ENCODE data around the gene INAFM2. TPM values are rescaled to one million over a fixed set of nuclear protein-coding genes. Genes with fewer than 3 reads are reported as not detected.
A peak's percentile ranks its signal among the peaks of the same experiment; 100 is the strongest.

INAFM2 gene
- total RNA-seq, 1 experiment from 2014 or later: 25.4 TPM

DNA sequence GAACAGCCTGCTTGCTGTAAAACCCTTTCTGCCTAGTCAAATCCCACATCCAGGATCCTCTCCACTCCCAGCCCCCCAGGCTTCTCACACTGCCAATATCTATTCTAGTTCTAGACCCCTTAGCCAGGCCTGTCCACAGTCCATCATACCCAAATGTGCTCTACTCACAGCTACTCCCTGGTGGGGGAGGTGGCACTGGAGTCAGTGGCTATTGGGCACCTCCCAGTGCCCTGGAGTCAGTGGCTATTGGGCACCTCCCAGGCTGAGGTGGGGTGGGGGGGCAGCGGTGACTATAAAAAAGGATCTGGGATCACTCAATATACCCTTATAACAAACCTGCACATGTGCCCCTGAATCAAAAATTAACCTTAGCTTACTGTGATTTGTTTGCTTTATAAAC lies 33.8 kb downstream of the INAFM2 start:
- Histone ChIP-seq H3K4ac (ENCODE audit: low read depth, low read length) (no peak overlapping the region), H2AK5ac (ENCODE audit: insufficient read length, low read length) (no peak overlapping the region), H3K9me3 (ENCODE audit: control insufficient read depth, low read depth, low read length) (no peaks in the 10 kb centered on the region), H3K79me1 (ENCODE audit: insufficient read depth, low read depth, low read length, poor library complexity, severe bottlenecking) (no peaks in the 10 kb centered on the region), H3K23ac (ENCODE audit: insufficient read length, low read depth, low read length) (no peak overlapping the region), H3K56ac (ENCODE audit: insufficient read length, low read depth, low read length) (no peak overlapping the region), H3K23me2 (ENCODE audit: insufficient read length, low read depth, low read length, poor library complexity, severe bottlenecking) (peaks cover 8% of the 10 kb centered on the region), H2BK5ac (ENCODE audit: insufficient read length, low read length) (no peak overlapping the region), H3K14ac (ENCODE audit: insufficient read depth, low read length) (no peak overlapping the region), H3K4me1 (ENCODE audit: insufficient read depth, low read length) (no peaks in the 10 kb centered on the region; the same call in 1 of the 2 replicates), H3K18ac (ENCODE audit: insufficient read length, low read depth, low read length) (no peak overlapping the region), H2BK15ac (ENCODE audit: low read depth, low read length) (no peak overlapping the region), H3K27ac (ENCODE audit: insufficient read length, low read depth, low read length) (no peak overlapping the region), H3T11ph (ENCODE audit: low read length) (no peak overlapping the region), H4K20me1 (ENCODE audit: control insufficient read depth, insufficient read depth, insufficient read length) (no peaks in the 10 kb centered on the region), H3K79me2 (ENCODE audit: insufficient read depth, low read length) (no peaks in the 10 kb centered on the region), H4K8ac (replicated peaks; ENCODE audit: insufficient read length, low read depth, low read length) (no peak overlapping the region), H4K91ac (ENCODE audit: insufficient read length, low read depth, low read length) (no peak overlapping the region), H2BK120ac (ENCODE audit: low read depth, low read length, poor library complexity, severe bottlenecking) (no peak overlapping the region), H3K27me3 (ENCODE audit: insufficient read depth, low read length) (peaks cover 3% of the 10 kb centered on the region), H4K5ac (ENCODE audit: insufficient read length, low read depth, low read length) (no peak overlapping the region), H2AFZ (ENCODE audit: low read length) (no peak overlapping the region), H2BK12ac (ENCODE audit: insufficient read length, low read depth, low read length) (no peak overlapping the region), H3K9ac (ENCODE audit: extremely low read depth, insufficient read length, low read length) (no peak overlapping the region), H2BK20ac (ENCODE audit: low read depth, low read length, poor library complexity, severe bottlenecking) (no peak overlapping the region), H3K4me2 (ENCODE audit: insufficient read depth, insufficient read length, low read length) (peak overlapping the region; percentile 59)
- H3K9me3 Mint-ChIP-seq: no peaks in the 10 kb centered on the region
- peaks cover 27 to 39% of the 10 kb centered on the region in 2 experiments for H3K4me1 Mint-ChIP-seq
- H3K27me3 Mint-ChIP-seq (ENCODE audit: low read depth): peaks cover 55% of the 10 kb centered on the region
- DNase-seq: no peak
- H3K36me3 Mint-ChIP-seq (ENCODE audit: insufficient read depth in 1 of 3, low read depth in 3 of 3): no peaks in the 10 kb centered on the region; a peak in 1 of 7 replicates
- TF ChIP-seq, protein P1, sequence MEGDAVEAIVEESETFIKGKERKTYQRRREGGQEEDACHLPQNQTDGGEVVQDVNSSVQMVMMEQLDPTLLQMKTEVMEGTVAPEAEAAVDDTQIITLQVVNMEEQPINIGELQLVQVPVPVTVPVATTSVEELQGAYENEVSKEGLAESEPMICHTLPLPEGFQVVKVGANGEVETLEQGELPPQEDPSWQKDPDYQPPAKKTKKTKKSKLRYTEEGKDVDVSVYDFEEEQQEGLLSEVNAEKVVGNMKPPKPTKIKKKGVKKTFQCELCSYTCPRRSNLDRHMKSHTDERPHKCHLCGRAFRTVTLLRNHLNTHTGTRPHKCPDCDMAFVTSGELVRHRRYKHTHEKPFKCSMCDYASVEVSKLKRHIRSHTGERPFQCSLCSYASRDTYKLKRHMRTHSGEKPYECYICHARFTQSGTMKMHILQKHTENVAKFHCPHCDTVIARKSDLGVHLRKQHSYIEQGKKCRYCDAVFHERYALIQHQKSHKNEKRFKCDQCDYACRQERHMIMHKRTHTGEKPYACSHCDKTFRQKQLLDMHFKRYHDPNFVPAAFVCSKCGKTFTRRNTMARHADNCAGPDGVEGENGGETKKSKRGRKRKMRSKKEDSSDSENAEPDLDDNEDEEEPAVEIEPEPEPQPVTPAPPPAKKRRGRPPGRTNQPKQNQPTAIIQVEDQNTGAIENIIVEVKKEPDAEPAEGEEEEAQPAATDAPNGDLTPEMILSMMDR (conservative IDR thresholded peaks at IDR 0.05): no peak
- no peak overlapping the region for H3K27ac Mint-ChIP-seq
- peak overlapping the region; percentile 74 to 83; a peak in 4 of 5 replicates for H3K4me3 Mint-ChIP-seq
- WGBS (ENCODE audit: extremely low coverage, insufficient read length, low lambda C conversion rate): no CpG with 5 or more reads among the region's 1 CpG
